Upper lobe of left lung (tissue), 6 donors: ENCODE data around the gene ABAT. TPM values are rescaled to one million over a fixed set of nuclear protein-coding genes. Genes with fewer than 3 reads are reported as not detected.

Experiments
- ATAC-seq, 2 donors: fragments of 200-7000 bp; cut with Tn5 transposase; one replicate each; pipeline ENCODE4 v1.9.1; 2022; ENCODE audit warnings: mild to moderate bottlenecking in 2 of 2, moderate library complexity in 2 of 2; ENCODE audit not compliant: low FRiP score in 2 of 2
- DNase-seq, 2 donors: peaks; one replicate each; pipeline ENCODE4 v3.0.0-alpha.2; 2019 to 2020
- H3K27ac ChIP-seq, 4 donors: fragments of 200-600 bp; sonication (generic); one replicate each; pipeline ENCODE4 v1.5.1; 2016 to 2019
- H3K27me3 ChIP-seq, 4 donors: fragments of 200-600 bp; sonication (generic); one replicate each; pipeline ENCODE4 v1.5.1; 2017 to 2019
- H3K36me3 ChIP-seq, 4 donors: fragments of 200-600 bp; sonication (generic); one replicate each; pipeline ENCODE4 v1.5.1; 2016 to 2019
- H3K4me1 ChIP-seq, 4 donors: fragments of 200-600 bp; sonication (generic); one replicate each; pipeline ENCODE4 v1.5.1; 2018 to 2019
- H3K4me3 ChIP-seq, 4 donors: fragments of 200-600 bp; sonication (generic); one replicate each; pipeline ENCODE4 v1.5.1; 2017 to 2019; ENCODE audit warnings: mild to moderate bottlenecking in 2 of 4, moderate library complexity in 1 of 4
- H3K9me3 ChIP-seq, 4 donors: fragments of 200-600 bp; sonication (generic); one replicate each; pipeline ENCODE4 v1.5.1; 2018 to 2019
- CTCF ChIP-seq, 6 experiments: fragments of 450-650 bp in 4 of 6; fragments of 200-600 bp in 2 of 6; sonication (generic) in 2 of 6; IDR thresholded peaks; one replicate each; pipeline ENCODE4 v1.5.1; 2016 to 2019; ENCODE audit warnings: antibody characterized with exemption in 6 of 6
- EP300 ChIP-seq, 4 donors: sonication (generic); formaldehyde crosslinking; IDR thresholded peaks; one replicate each; pipeline ENCODE4 v1.5.1; 2017; ENCODE audit warnings: antibody characterized with exemption in 4 of 4, control low read depth in 2 of 4
- POLR2A ChIP-seq, 4 donors: fragments of 450-650 bp; IDR thresholded peaks; one replicate each; pipeline ENCODE4 v1.5.1; 2016 to 2017; ENCODE audit warnings: antibody characterized with exemption in 4 of 4, mild to moderate bottlenecking in 2 of 4
- POLR2AphosphoS5 ChIP-seq, 2 donors: sonication (generic); formaldehyde crosslinking; IDR thresholded peaks; one replicate each; pipeline ENCODE4 v1.5.1; 2017; ENCODE audit warnings: antibody characterized with exemption in 2 of 2
- WGBS, 2 donors: methylation state at CpG; one replicate each; pipeline ENCODE4 v1.1.5; 2017 to 2018; 5-methylcytosine and 5-hydroxymethylcytosine counted together
- total RNA-seq, 6 donors: library from RNA; depleted of rRNA in 4 of 6; stranded (reverse); fragments of >200 nt in 4 of 6; gene quantifications; one replicate each; pipeline versions ENCODE4 v1.1.0 to v1.2.1, GENCODE V29; 2016 to 2021
- donor health status: DM: no; HTN: no; CAD: no; lungs with moderate emphysema.
- donor health status: DM: no; HTN: yes; CAD: no; lungs with severe emphysema.

The ABAT gene
- total RNA-seq, 6 donors from 2014 or later: 4.7 to 22.0 (median 9.1) TPM

GRCh38 chr16:8729779-8730334 is 55.4 kb downstream of the ABAT start:
- Histone ChIP-seq H3K4me1 (no peaks in the 10 kb centered on the region), H3K36me3 (no peaks in the 10 kb centered on the region), H3K27me3 (no peaks in the 10 kb centered on the region), H3K9me3 (no peaks in the 10 kb centered on the region), H3K27ac (no peak overlapping the region), H3K4me3 (no peak overlapping the region)
- peak; percentile 17 to 73 for ATAC-seq
- TF ChIP-seq CTCF (IDR thresholded peaks at IDR 0.05): no peak
- no peak for TF ChIP-seq POLR2AphosphoS5 (IDR thresholded peaks at IDR 0.05)
- no peak for TF ChIP-seq POLR2A (IDR thresholded peaks at IDR 0.05)
- no peak for DNase-seq
- WGBS, 2 donors: 82 to 92% methylated on average over 7 to 8 of the region's 8 CpGs

GRCh38 chr16:8730335-8730915 is 56.0 kb downstream of the ABAT start:
- no peak overlapping the region for H3K27ac ChIP-seq
- no peaks in the 10 kb centered on the region for H3K9me3 ChIP-seq
- 80 to 87% methylated on average over 8 of the region's 8 CpGs for WGBS, 2 donors
- no peak for ATAC-seq
- H3K4me1 ChIP-seq: no peaks in the 10 kb centered on the region
- no peaks in the 10 kb centered on the region for H3K36me3 ChIP-seq
- TF ChIP-seq POLR2A (IDR thresholded peaks at IDR 0.05) (no peak), POLR2AphosphoS5 (IDR thresholded peaks at IDR 0.05) (no peak), CTCF (IDR thresholded peaks at IDR 0.05) (no peak), EP300 (IDR thresholded peaks at IDR 0.05) (no peak)
- no peak for DNase-seq
- no peaks in the 10 kb centered on the region for H3K27me3 ChIP-seq
- H3K4me3 ChIP-seq: no peak overlapping the region

GRCh38 chr16:8733849-8734540 is 59.6 kb downstream of the ABAT start:
- DNase-seq: no peak
- WGBS, 2 donors: 80 to 91% methylated on average over 5 of the region's 5 CpGs
- Histone ChIP-seq H3K27me3 (no peaks in the 10 kb centered on the region), H3K4me3 (no peak overlapping the region), H3K9me3 (no peaks in the 10 kb centered on the region), H3K27ac (no peak overlapping the region), H3K4me1 (no peaks in the 10 kb centered on the region), H3K36me3 (no peaks in the 10 kb centered on the region)
- no peak for TF ChIP-seq POLR2AphosphoS5 (IDR thresholded peaks at IDR 0.05)
- TF ChIP-seq CTCF (IDR thresholded peaks at IDR 0.05): no peak
- no peak for TF ChIP-seq EP300 (IDR thresholded peaks at IDR 0.05)
- no peak for TF ChIP-seq POLR2A (IDR thresholded peaks at IDR 0.05)
- no peak for ATAC-seq

GRCh38 chr16:8735574-8735973 is 61.2 kb downstream of the ABAT start:
- Histone ChIP-seq H3K27ac (no peak overlapping the region), H3K27me3 (no peaks in the 10 kb centered on the region), H3K9me3 (no peaks in the 10 kb centered on the region), H3K4me3 (no peak overlapping the region), H3K4me1 (no peaks in the 10 kb centered on the region), H3K36me3 (no peaks in the 10 kb centered on the region)
- peak in 1 of 2 donors; percentile 40 for DNase-seq
- no peak for ATAC-seq
- WGBS, 2 donors: 98% methylated on average over 5 of the region's 5 CpGs; no CpG with 5 or more reads in 1 of the 2 donors
- no peak for TF ChIP-seq POLR2A (IDR thresholded peaks at IDR 0.05)
- TF ChIP-seq CTCF (IDR thresholded peaks at IDR 0.05): no peak
- no peak for TF ChIP-seq EP300 (IDR thresholded peaks at IDR 0.05)
- TF ChIP-seq POLR2AphosphoS5 (IDR thresholded peaks at IDR 0.05): no peak
